Activated T-cell treated with anti-CD3 and anti-CD28 coated beads, Interleukin-2, amount 50 U/mL, for 72 hours (primary cell): Measurements from ENCODE around the gene FGFR3. TPM values are rescaled to one million over a fixed set of nuclear protein-coding genes. Genes with fewer than 3 reads are reported as not detected.

ENCODE experiments used
- ATAC-seq, 2 donors: fragments of 150-1000 bp; cut with Tn5 transposase; replicated peaks in 1 of 2; 2 replicates each; pipeline ENCODE4 v1.10.0; 2021; ENCODE audit warnings: moderate library complexity in 2 of 2, mild to moderate bottlenecking in 1 of 2
- DNase-seq, 2 donors: peaks; one replicate each; pipeline ENCODE4 v3.0.0; 2021 to 2022; ENCODE audit warnings: mixed read lengths in 1 of 2
- H3K27ac Mint-ChIP-seq: one replicate; pipeline ENCODE4 v1.8.0; 2022; ENCODE audit warnings: mild to moderate bottlenecking, moderate library complexity, mixed read lengths
- H3K27me3 Mint-ChIP-seq: one replicate; pipeline ENCODE4 v1.8.0; 2022; ENCODE audit warnings: low read depth, mixed read lengths
- H3K36me3 Mint-ChIP-seq, 2 donors: one replicate each; pipeline ENCODE4 v1.8.0; 2022; ENCODE audit warnings: mixed read lengths in 2 of 2, mild to moderate bottlenecking in 1 of 2; ENCODE audit not compliant: insufficient read depth in 2 of 2
- H3K4me1 Mint-ChIP-seq: one replicate; pipeline ENCODE4 v1.8.0; 2022; ENCODE audit warnings: low read depth, mixed read lengths
- H3K4me3 Mint-ChIP-seq, 2 donors: one replicate each; pipeline ENCODE4 v1.8.0; 2022; ENCODE audit warnings: mild to moderate bottlenecking in 2 of 2, mixed read lengths in 2 of 2, moderate library complexity in 2 of 2
- H3K9me3 Mint-ChIP-seq, 2 donors: one replicate each; pipeline ENCODE4 v1.8.0; 2022; ENCODE audit warnings: mixed read lengths in 2 of 2
- total RNA-seq, 2 donors: library from RNA; stranded (reverse); gene quantifications; one replicate each; pipeline ENCODE4 v1.2.3, GENCODE V29; 2022

Gene FGFR3
- total RNA-seq, 2 donors from 2014 or later, result 0.36 TPM; not detected in 1

- H3K36me3 Mint-ChIP-seq, result peaks cover 0 to 1% of the 10 kb centered on the region in 2 donors
- H3K27ac Mint-ChIP-seq, result no peak overlapping the region
- no peak overlapping the region for H3K4me3 Mint-ChIP-seq
- no peaks in the 10 kb centered on the region for H3K4me1 Mint-ChIP-seq
- DNase-seq (no peak), ATAC-seq (no peak)
- no peaks in the 10 kb centered on the region for H3K9me3 Mint-ChIP-seq
- H3K27me3 Mint-ChIP-seq, result no peaks in the 10 kb centered on the region
Observed at GRCh38 chr4:1808851-1809753, 16.0 kb downstream of the FGFR3 start.

- ATAC-seq (peak; percentile 87 to 89), DNase-seq (peak; percentile 74 to 84)
- no peak overlapping the region for H3K4me3 Mint-ChIP-seq
- no peak overlapping the region for H3K27ac Mint-ChIP-seq
- H3K4me1 Mint-ChIP-seq, result no peaks in the 10 kb centered on the region
- no peaks in the 10 kb centered on the region for H3K9me3 Mint-ChIP-seq
- peaks cover 0 to 2% of the 10 kb centered on the region in 2 donors for H3K36me3 Mint-ChIP-seq
- H3K27me3 Mint-ChIP-seq, result no peaks in the 10 kb centered on the region
Observed at GRCh38 chr4:1809754-1810502, 16.8 kb downstream of the FGFR3 start.

- DNase-seq, result no peak
- Mint-ChIP-seq H3K27ac (no peak overlapping the region), H3K27me3 (no peaks in the 10 kb centered on the region), H3K36me3 (peaks cover 0 to 2% of the 10 kb centered on the region in 2 donors), H3K4me3 (no peak overlapping the region), H3K4me1 (no peaks in the 10 kb centered on the region), H3K9me3 (no peaks in the 10 kb centered on the region)
- ATAC-seq, result no peak
Observed at GRCh38 chr4:1810765-1811164, 17.7 kb downstream of the FGFR3 start.

GRCh38 chr4:1812720-1813119 is 19.6 kb downstream of the FGFR3 start:
- ATAC-seq (no peak), DNase-seq (no peak)
- peaks cover 0 to 2% of the 10 kb centered on the region in 2 donors for H3K36me3 Mint-ChIP-seq
- H3K4me3 Mint-ChIP-seq, result no peak overlapping the region
- no peaks in the 10 kb centered on the region for H3K4me1 Mint-ChIP-seq
- no peaks in the 10 kb centered on the region for H3K9me3 Mint-ChIP-seq
- no peak overlapping the region for H3K27ac Mint-ChIP-seq
- no peaks in the 10 kb centered on the region for H3K27me3 Mint-ChIP-seq

- peaks cover 0 to 3% of the 10 kb centered on the region in 2 donors for H3K36me3 Mint-ChIP-seq
- ATAC-seq, result no peak
- H3K4me3 Mint-ChIP-seq, result no peak overlapping the region
- H3K9me3 Mint-ChIP-seq, result no peaks in the 10 kb centered on the region
- no peaks in the 10 kb centered on the region for H3K27me3 Mint-ChIP-seq
- H3K27ac Mint-ChIP-seq, result no peak overlapping the region
- H3K4me1 Mint-ChIP-seq, result no peaks in the 10 kb centered on the region
- DNase-seq, result no peak
Observed at GRCh38 chr4:1813231-1813630, 20.1 kb downstream of the FGFR3 start.

- Mint-ChIP-seq H3K4me3 (no peak overlapping the region), H3K9me3 (no peaks in the 10 kb centered on the region), H3K4me1 (no peaks in the 10 kb centered on the region), H3K36me3 (peaks cover 0 to 6% of the 10 kb centered on the region in 2 donors), H3K27me3 (no peaks in the 10 kb centered on the region), H3K27ac (no peak overlapping the region)
- DNase-seq, result no peak
- no peak for ATAC-seq
Observed at GRCh38 chr4:1813915-1814314, 20.8 kb downstream of the FGFR3 start.

- no peak overlapping the region for H3K4me3 Mint-ChIP-seq
- H3K27ac Mint-ChIP-seq, result no peak overlapping the region
- peaks cover 1 to 9% of the 10 kb centered on the region in 2 donors for H3K36me3 Mint-ChIP-seq
- ATAC-seq (no peak), DNase-seq (no peak)
- H3K9me3 Mint-ChIP-seq, result no peaks in the 10 kb centered on the region
- no peaks in the 10 kb centered on the region for H3K4me1 Mint-ChIP-seq
- no peaks in the 10 kb centered on the region for H3K27me3 Mint-ChIP-seq
Observed at GRCh38 chr4:1814453-1814852, 21.4 kb downstream of the FGFR3 start.

- ATAC-seq, result no peak
- peaks cover 1 to 17% of the 10 kb centered on the region in 2 donors for H3K36me3 Mint-ChIP-seq
- H3K9me3 Mint-ChIP-seq, result no peaks in the 10 kb centered on the region
- no peak for DNase-seq
- no peaks in the 10 kb centered on the region for H3K4me1 Mint-ChIP-seq
- no peaks in the 10 kb centered on the region for H3K27me3 Mint-ChIP-seq
- no peak overlapping the region for H3K27ac Mint-ChIP-seq
- no peak overlapping the region for H3K4me3 Mint-ChIP-seq
Observed at GRCh38 chr4:1815096-1815996, 22.3 kb downstream of the FGFR3 start.

GRCh38 chr4:1815997-1816860 is 23.1 kb downstream of the FGFR3 start:
- no peak overlapping the region for H3K27ac Mint-ChIP-seq
- no peaks in the 10 kb centered on the region for H3K27me3 Mint-ChIP-seq
- peaks cover 1 to 17% of the 10 kb centered on the region in 2 donors for H3K36me3 Mint-ChIP-seq
- DNase-seq, result no peak
- H3K9me3 Mint-ChIP-seq, result no peaks in the 10 kb centered on the region
- no peak overlapping the region for H3K4me3 Mint-ChIP-seq
- no peaks in the 10 kb centered on the region for H3K4me1 Mint-ChIP-seq
- ATAC-seq, result no peak

- Mint-ChIP-seq H3K27me3 (no peaks in the 10 kb centered on the region), H3K4me3 (no peak overlapping the region), H3K36me3 (peaks cover 1 to 20% of the 10 kb centered on the region in 2 donors), H3K4me1 (no peaks in the 10 kb centered on the region), H3K27ac (no peak overlapping the region), H3K9me3 (no peaks in the 10 kb centered on the region)
- no peak for ATAC-seq
- DNase-seq, result no peak
Observed at GRCh38 chr4:1819284-1819683, 26.2 kb downstream of the FGFR3 start.

GRCh38 chr4:1819816-1820215 is 26.7 kb downstream of the FGFR3 start:
- ATAC-seq, result no peak
- Mint-ChIP-seq H3K27me3 (no peaks in the 10 kb centered on the region), H3K4me1 (no peaks in the 10 kb centered on the region), H3K9me3 (no peaks in the 10 kb centered on the region), H3K27ac (no peak overlapping the region), H3K4me3 (no peak overlapping the region), H3K36me3 (peaks cover 1 to 20% of the 10 kb centered on the region in 2 donors)
- no peak for DNase-seq
